ENCODE results near the gene CACNA1H. TPM values are rescaled to one million over a fixed set of nuclear protein-coding genes. Genes with fewer than 3 reads are reported as not detected.

Gene CACNA1H
- total RNA-seq, 1 donor from 2014 or later, result 9.5 TPM

- Mint-ChIP-seq H3K36me3 (no peaks in the 10 kb centered on the region), H3K9me3 (no peaks in the 10 kb centered on the region), H3K27ac (no peak overlapping the region), H3K27me3 (ENCODE audit: insufficient read depth, low read depth) (no peaks in the 10 kb centered on the region), H3K4me3 (no peak overlapping the region), H3K4me1 (peaks cover 11% of the 10 kb centered on the region)
- H3K27me3 ChIP-seq, result no peaks in the 10 kb centered on the region
- H3K27ac ChIP-seq, result no peak overlapping the region
- peak; percentile 67 for DNase-seq (ENCODE audit: low spot score)
- H4K20me1 ChIP-seq (ENCODE audit: low read depth), result peaks cover 77% of the 10 kb centered on the region
- no peaks in the 10 kb centered on the region for H3F3A ChIP-seq (ENCODE audit: low read depth)
- TF ChIP-seq, protein P1, sequence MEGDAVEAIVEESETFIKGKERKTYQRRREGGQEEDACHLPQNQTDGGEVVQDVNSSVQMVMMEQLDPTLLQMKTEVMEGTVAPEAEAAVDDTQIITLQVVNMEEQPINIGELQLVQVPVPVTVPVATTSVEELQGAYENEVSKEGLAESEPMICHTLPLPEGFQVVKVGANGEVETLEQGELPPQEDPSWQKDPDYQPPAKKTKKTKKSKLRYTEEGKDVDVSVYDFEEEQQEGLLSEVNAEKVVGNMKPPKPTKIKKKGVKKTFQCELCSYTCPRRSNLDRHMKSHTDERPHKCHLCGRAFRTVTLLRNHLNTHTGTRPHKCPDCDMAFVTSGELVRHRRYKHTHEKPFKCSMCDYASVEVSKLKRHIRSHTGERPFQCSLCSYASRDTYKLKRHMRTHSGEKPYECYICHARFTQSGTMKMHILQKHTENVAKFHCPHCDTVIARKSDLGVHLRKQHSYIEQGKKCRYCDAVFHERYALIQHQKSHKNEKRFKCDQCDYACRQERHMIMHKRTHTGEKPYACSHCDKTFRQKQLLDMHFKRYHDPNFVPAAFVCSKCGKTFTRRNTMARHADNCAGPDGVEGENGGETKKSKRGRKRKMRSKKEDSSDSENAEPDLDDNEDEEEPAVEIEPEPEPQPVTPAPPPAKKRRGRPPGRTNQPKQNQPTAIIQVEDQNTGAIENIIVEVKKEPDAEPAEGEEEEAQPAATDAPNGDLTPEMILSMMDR (IDR thresholded peaks at IDR 0.05), result peak; percentile 90
- no peak for TF ChIP-seq EZH2phosphoT487 (IDR thresholded peaks at IDR 0.05)
- TF ChIP-seq EZH2 (IDR thresholded peaks at IDR 0.05), result no peak
- H2AFZ ChIP-seq (replicated peaks), result no peak overlapping the region
- no peaks in the 10 kb centered on the region for H3K9me3 ChIP-seq (ENCODE audit: low read depth)
- H3K79me2 ChIP-seq (ENCODE audit: low read depth), result no peaks in the 10 kb centered on the region
- H3K4me2 ChIP-seq, result no peak overlapping the region
- no peak overlapping the region for H3K9ac ChIP-seq
- H3K36me3 ChIP-seq, result no peaks in the 10 kb centered on the region
- no peaks in the 10 kb centered on the region for H3K4me1 ChIP-seq
- no peak overlapping the region for H3K4me3 ChIP-seq
Observed at GRCh38 chr16:1194665-1195392, 41.9 kb downstream of the CACNA1H start.

DNA sequence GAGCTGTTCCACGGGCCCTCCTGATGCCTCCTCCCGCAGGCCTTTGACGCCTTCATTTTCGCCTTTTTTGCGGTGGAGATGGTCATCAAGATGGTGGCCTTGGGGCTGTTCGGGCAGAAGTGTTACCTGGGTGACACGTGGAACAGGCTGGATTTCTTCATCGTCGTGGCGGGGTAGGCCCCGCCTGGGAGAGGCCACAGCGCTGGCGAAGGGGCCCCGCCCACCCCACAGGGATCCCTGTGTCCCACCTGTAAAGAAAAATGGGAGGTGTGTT, 42.4 kb downstream of the CACNA1H start:
- Histone ChIP-seq H3K27ac (no peak overlapping the region), H3K27me3 (no peaks in the 10 kb centered on the region), H3K4me1 (no peaks in the 10 kb centered on the region), H3F3A (ENCODE audit: low read depth) (no peaks in the 10 kb centered on the region), H4K20me1 (ENCODE audit: low read depth) (peaks cover 77% of the 10 kb centered on the region), H3K9me3 (ENCODE audit: low read depth) (no peaks in the 10 kb centered on the region), H2AFZ (replicated peaks) (no peak overlapping the region), H3K9ac (no peak overlapping the region), H3K4me3 (no peak overlapping the region), H3K79me2 (ENCODE audit: low read depth) (no peaks in the 10 kb centered on the region), H3K36me3 (no peaks in the 10 kb centered on the region), H3K4me2 (no peak overlapping the region)
- TF ChIP-seq EZH2 (IDR thresholded peaks at IDR 0.05), result no peak
- no peak for TF ChIP-seq EZH2phosphoT487 (IDR thresholded peaks at IDR 0.05)
- TF ChIP-seq, protein P1 (IDR thresholded peaks at IDR 0.05), result no peak
- peaks cover 2% of the 10 kb centered on the region for H3K27me3 Mint-ChIP-seq (ENCODE audit: insufficient read depth, low read depth)
- H3K36me3 Mint-ChIP-seq, result no peaks in the 10 kb centered on the region
- no peak for DNase-seq (ENCODE audit: low spot score)
- no peak overlapping the region for H3K27ac Mint-ChIP-seq
- H3K4me3 Mint-ChIP-seq, result no peak overlapping the region
- H3K9me3 Mint-ChIP-seq, result no peaks in the 10 kb centered on the region
- H3K4me1 Mint-ChIP-seq, result peaks cover 11% of the 10 kb centered on the region

DNA sequence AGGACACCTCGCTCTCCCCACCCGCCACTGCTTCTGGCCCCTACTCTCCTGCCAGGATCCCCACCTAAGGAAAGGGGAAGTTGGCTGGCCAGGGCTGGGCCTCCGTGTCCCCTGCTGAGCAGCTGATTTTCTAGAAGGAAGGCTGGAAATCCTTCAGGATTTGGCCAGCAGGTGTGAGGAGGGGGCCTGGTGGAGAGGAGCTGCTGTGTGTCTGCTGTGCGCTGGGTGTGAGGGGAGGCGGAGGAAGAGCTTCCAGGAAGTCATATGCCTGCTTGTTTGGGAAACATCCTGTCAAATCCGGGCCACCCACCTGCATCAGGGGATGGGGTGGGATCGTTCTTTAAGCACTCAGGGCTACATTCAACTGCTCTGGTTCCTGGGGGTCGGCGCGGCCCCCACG, 43.6 kb downstream of the CACNA1H start:
- H3K4me3 ChIP-seq, result no peak overlapping the region

More for the DNA sequence above, 43.6 kb downstream of the CACNA1H start:
- Mint-ChIP-seq H3K4me3 (no peak overlapping the region), H3K27ac (no peak overlapping the region), H3K27me3 (ENCODE audit: insufficient read depth, low read depth) (peaks cover 2% of the 10 kb centered on the region), H3K36me3 (peaks cover 5% of the 10 kb centered on the region), H3K4me1 (peaks cover 11% of the 10 kb centered on the region), H3K9me3 (no peaks in the 10 kb centered on the region)
- Histone ChIP-seq H3F3A (ENCODE audit: low read depth) (no peaks in the 10 kb centered on the region), H2AFZ (replicated peaks) (no peak overlapping the region), H3K9me3 (ENCODE audit: low read depth) (no peaks in the 10 kb centered on the region), H3K4me2 (no peak overlapping the region), H3K36me3 (no peaks in the 10 kb centered on the region), H3K9ac (no peak overlapping the region), H3K4me1 (no peaks in the 10 kb centered on the region), H3K27me3 (no peaks in the 10 kb centered on the region), H3K27ac (no peak overlapping the region), H4K20me1 (ENCODE audit: low read depth) (peaks cover 69% of the 10 kb centered on the region), H3K79me2 (ENCODE audit: low read depth) (no peaks in the 10 kb centered on the region)
- TF ChIP-seq EZH2phosphoT487 (IDR thresholded peaks at IDR 0.05) (no peak), EZH2 (IDR thresholded peaks at IDR 0.05) (no peak)
- TF ChIP-seq, protein P1 (IDR thresholded peaks at IDR 0.05), result no peak
- DNase-seq (ENCODE audit: low spot score), result no peak
